HG02870 (cell line): ENCODE data around the gene SMIM33.
A peak's percentile ranks its signal among the peaks of the same experiment; 100 is the strongest.
"Not testable (repeated sequence)": the region's sequence is repeated elsewhere in the genome, so short reads cannot be mapped to it uniquely, and the experiment has no call there.

ENCODE experiments used
- ATAC-seq: cut with Tn5 transposase; IDR thresholded peaks from one replicate; pipeline ENCODE4 v1.9.1; 2021; ENCODE audit warnings: mild to moderate bottlenecking, moderate library complexity; ENCODE audit not compliant: unreplicated experiment

The SMIM33 gene

DNA sequence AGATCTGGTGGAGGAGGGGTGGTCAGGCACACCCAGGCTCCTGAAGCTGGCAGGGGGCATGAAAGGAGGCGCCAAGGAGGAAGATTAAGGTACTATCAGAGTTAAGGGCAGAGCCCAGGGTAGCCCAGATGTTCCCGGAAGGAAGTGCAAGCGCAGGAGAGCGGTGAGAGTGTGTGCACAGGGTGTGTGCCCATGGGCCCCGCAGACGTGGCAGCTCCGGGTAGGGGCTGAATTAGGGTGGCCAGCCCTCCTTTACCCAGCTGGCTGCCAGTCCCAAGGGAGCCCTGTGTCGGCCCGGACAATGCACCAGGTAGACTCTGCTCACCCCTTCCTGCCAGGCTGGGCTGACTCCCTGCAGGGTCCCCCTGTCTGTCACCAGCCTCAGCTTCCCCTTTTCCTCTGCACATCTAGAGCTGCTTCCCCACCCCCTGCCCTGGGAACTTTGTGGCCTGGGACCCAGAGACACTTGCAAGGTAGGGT is at the start of gene SMIM33:
SMIM33 (plus strand) TSS at position 184 of the 480 bp plus-strand sequence; CDS start at position 302, 118 bp downstream.
- ATAC-seq, result no peak

DNA sequence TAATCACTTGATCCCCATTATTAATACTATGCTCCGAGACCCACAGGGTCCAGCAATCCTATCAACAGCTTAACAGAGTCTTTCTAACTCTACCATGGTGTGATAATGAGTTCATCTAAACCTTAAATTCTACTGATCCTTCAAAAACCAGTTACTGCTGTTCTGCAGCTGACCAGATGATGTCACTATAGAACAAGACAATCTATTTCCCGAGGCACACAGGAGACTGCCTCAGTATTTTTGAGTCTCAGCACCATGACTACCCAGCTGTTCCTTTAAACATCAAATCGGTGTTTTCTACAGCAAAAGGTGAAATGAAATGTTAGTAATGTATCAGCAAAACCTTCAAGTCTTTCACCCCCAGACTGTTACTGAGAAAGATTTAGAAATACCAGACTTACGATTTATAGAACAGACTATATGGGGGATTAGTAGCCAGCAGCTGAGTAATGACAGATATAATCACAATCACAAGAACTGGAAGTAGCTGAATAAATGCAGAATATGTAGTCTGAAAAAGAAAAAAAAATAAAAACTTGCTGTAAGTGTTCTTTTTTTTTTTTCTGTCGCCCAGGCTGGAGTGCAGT is 48.4 kb upstream of the SMIM33 start:
- ATAC-seq, result peak; percentile 40

DNA sequence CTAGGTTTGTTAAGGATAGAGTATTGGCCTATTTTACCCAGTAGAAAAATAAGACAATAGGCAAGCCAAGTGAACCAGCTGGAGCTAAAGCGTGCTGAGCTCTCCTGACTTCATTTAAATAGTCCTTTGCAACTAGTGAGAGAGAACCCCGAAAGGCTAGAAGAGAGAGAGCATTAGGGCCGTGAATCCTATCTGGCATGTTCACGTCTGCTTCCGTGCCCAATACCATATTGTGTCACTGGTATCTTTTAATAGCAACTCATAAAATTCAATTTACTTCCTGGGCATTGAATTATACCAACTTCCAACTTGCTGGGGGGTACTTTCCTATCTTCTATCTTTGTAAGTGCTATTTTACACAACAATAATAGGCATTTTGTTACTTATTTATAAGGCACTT is 45.3 kb upstream of the SMIM33 start:
- ATAC-seq, result no peak

DNA sequence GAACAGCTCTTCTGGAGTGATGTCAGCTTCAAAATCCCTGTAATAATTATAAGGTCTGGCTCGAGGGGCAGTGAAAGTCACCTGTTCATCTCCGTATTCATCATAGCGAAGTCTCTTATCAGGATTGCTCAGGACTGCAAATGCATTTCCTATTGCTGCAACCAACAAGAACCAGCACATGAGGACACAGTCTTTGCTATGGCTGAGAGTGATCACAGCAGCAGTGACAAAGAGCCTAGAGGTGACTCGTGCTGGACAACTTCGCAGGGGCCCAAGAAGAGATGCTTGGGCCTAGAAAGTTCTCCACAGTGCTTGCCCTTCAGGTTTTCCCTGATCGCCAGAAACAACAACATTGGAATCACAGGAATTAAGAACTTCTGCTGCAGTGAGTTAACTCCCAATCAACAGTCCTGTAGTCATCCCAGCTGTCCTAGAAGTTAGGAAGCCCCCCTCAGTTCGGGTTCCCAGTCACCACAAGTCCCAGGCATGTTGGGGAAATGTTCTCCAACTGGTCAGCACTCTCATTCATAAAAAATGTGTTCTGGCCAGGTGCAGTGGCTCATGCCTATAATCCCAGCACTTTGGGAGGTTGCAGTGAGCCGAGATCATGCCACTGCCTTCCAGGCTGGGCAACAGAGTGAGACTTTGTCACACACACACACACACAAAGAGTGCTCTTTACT is 44.5 kb upstream of the SMIM33 start:
- ATAC-seq, result no peak

DNA sequence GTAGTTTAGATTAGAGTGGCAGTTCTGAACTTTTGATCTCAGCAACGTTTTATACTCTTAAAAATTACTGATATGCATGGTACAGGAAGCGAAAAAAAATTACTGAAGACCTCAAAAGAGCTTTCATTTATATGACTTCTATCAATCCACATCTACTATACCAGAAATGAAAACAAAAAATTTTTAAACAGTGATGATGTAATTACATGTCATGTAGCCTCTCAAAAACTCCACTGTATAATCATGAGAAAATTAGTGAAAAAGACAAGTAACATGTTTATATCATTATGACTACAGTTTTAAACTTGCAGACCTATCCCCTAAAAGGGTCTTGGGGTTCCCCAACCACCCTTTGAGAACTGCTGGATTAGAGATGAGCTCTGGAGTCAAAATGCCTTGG is 40.8 kb upstream of the SMIM33 start:
- ATAC-seq, result no peak

DNA sequence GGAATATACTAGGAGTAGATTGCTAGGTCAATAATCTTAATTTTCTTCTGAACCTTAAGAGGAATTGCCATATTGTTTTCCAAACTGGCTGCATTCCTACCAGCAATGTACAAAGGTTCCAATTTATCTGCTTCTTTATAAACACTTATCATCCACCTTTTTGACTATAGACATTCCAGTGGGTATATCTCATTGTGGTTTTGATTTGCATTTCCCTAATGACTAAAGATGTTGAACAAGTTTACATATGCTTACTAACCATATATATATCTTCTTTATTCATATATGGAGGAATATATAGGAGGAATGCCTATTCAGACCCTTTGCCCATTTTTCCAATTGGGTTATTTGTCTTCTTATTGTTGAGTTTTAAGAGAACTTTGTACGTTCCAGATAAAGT is 39.1 kb upstream of the SMIM33 start:
- no peak for ATAC-seq

DNA sequence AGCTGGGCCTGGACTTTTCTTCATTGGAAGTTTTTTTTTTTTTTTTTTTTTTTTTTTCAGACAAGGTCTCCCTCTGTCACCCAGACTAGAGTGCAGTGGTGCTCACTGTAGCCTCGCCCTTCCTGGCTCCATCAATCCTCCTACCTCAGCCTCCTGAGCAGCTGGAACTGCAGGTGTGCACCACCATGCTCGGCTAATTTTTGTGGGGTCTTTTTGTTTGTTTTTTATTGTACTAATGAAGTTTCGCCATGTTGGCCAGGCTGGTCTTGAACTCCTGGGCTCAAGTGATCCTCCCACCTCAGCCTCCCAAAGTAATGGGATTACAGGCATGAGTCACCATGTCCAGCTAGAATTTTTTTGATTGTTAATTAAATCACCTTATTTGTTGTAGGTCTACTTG is 35.1 kb upstream of the SMIM33 start:
- ATAC-seq, result no peak

DNA sequence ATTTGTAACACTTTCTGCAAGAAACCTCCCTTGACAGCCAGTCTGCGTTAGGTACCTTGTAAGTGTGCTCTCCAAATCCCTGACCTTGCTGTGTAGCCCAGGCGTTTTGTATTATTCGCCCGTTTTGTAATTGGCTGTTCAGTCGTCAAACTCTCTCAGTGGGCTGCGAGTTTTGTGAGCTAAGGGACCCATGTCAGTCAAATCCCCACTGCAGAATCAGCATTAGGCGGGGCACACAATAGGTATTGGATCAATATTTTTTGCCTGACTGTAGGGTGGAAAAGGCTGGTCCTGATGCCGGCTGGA is 32.1 kb upstream of the SMIM33 start:
- no peak for ATAC-seq

DNA sequence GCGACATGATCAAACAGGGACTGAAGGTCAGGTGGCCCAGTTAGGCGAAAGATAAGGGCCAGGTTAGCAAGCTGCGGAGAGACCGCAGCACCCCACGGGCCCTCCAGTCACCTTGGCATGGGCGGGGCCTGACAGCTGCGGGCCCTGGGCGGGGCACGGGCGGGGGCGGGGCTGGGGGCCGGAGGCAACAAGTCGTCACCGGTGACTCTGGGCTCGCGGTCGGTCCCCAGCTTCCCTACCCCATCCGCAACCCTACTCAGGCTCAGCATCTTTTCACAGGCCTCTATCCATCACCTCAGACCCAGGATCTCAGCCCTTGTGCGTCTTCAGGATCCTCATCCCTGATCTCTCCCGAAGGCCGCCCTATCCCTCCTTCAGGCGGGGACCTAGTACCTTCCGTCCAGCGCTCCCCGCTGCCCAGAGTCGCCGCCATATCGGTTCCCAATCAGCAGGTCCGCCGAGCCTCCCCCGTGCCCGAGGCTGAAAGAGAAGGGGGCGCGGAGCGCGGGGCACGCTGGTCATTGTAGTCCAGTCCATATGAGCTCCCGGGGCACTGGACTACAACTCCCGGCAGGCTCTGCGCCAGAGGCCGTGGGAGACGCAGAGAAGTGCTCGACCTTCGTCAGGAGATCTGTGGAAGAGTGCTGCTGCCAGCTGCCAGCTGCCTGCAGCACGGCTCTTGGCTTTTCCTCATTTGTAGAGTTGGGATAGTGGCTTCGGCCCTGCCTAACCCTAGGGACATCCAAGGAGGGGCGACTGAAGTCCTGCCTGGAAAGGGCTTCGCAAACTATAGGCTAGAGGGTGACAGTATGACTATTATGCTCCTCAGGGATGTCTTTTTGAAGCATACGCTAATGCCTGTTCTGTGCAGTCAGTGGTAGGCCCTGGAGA is 31.5 kb upstream of the SMIM33 start, which contains the start of gene DNAJC18:
DNAJC18 (minus strand) TSS at position 513 of the 891 bp plus-strand sequence; CDS start at position 433, 80 bp downstream.
- ATAC-seq, result peak; percentile 90

DNA sequence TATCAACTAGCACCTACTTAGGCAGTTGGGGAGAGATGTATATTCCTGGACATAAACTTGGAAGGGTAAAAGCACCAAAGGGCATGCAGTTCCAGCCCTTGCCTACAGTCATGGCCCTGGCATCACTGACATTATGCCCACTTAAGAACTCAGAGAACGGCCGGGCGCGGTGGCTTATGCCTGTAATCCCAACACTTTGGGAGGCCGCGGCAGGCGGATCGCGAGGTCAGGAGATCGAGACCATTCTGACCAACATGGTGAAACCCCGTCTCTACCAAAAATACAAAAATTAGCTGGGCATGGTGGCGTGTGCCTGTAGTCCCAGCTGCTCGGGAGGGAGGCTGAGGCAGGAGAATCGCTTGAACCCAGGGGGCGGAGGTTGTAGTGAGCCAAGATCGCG is 30.4 kb upstream of the SMIM33 start:
- not testable (repeated sequence) for ATAC-seq

DNA sequence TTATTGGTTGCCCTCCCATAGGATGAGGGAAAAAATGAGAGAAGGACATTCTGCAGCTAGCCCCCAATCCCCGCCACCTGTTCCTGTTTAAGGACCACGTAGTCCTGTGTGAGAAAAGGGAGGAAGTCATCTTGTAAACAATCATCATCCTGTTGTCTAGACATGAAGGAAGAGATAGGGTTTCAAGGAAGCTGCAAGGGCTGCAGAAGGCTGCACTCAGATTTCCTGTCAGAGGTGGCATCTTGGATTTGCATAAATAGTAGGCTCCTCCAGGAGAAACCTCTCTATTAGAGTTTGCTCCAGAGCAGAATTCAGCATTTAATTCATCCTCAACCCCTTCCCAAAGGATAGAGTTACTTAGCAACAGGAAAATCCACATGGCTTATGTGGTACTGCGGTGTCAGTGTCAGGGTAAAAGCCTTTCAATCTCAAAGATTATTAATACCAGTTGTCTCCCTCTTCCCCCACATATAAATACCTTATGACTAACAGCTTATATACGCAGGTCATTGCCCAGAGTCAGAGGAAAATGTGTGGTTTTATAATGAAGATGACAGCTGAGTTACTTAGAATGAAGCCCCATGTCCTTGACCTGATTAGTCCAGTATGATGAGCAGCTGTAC is 26.9 kb upstream of the SMIM33 start:
- no peak for ATAC-seq

DNA sequence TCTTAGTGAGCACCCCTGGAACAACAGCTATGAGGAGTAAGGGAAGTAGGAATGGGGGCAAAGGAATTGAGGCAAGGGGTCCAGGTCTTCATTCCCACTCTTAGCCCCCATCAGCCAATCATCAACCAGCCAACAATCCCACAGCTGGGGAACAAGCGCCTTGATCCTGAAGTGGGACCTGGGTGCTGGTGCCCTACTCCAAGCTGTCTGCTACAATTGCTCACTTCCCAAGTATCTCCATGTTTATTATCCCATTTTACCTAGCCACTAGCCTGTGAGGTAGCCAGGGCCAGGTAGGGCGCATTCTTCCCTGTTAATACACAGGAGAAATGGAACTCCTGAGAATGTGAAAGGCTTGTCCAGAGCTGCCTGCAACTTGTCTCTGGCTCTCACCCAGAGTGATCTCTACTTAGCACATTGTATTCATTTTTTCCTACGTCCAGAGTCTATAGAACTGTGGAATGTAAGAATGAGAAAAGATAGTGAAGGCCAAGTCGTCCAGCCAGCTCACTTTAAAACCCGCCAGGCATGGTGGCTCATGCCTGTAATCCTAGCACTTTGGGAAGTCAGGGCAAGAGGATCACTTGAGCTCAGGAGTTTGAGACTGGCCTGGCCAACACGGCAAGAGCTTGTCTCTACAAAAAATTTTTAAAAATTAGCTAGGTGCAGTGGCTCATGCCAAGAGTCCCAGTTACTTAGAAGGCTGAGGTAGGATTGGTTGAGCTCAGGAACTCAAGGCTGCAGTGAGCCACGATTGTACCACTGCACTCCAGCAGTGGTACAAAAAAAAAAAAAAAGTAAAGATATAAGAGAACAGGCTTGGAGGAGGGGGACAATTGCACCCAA is 25.3 kb upstream of the SMIM33 start:
- no peak for ATAC-seq

DNA sequence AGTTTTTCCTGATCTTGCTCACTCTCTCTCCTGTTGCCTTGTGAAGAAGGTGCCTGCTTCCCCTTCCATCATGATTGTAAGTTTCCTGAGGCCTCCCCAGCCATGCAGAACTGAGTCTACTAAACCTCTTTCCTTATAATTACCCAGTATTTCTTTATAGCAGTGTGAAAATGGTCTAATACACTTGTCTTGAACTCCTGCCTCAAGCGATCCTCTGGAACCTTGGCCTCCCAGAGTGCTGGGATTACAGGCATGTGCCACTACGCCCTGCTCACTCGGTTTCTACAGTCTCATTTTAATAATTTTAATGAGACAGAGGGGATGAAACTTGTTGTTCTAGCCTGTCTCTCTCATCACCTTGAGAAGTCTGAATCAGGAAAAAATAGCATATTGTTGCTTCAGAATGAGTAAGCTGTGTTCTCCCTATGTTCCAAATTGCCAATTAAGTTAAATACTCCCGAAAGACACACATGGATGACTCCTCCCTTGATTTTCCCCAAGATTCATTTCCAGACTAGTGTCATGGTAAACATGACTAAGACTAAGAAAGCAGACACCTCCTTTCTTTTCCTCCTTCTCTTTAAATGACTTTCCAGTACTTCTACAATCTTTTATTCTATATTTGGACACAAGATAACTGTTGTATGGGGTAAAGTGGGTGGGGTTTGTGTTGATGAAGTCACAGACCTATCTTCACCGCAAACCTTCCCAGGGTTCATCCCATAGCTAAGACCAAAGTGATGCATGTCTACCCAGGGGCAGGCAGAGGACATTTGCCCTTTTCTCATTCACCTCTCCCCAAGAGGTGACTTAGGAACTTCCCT is 23.6 kb upstream of the SMIM33 start:
- peak; percentile 71 for ATAC-seq

DNA sequence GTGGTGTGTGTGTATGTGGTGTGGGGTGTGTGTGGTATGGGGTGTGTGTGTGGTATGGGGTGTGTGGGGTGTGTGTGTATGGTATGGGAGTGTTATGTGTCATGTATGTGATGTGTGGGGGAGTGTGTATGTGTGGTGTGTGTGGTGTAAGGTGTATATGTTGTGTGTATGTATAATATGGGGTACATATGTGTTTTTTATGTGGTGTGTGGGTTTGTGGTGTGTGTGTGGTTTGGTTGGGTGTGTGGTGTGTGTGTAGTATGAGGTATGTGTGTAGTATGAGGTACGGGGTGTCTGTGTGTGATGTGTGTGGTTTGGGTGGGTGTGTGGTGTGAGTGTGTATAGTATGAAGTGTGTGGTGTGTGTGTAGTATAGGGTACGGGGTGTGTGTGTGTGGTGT is 19.6 kb upstream of the SMIM33 start:
- ATAC-seq, result no peak

DNA sequence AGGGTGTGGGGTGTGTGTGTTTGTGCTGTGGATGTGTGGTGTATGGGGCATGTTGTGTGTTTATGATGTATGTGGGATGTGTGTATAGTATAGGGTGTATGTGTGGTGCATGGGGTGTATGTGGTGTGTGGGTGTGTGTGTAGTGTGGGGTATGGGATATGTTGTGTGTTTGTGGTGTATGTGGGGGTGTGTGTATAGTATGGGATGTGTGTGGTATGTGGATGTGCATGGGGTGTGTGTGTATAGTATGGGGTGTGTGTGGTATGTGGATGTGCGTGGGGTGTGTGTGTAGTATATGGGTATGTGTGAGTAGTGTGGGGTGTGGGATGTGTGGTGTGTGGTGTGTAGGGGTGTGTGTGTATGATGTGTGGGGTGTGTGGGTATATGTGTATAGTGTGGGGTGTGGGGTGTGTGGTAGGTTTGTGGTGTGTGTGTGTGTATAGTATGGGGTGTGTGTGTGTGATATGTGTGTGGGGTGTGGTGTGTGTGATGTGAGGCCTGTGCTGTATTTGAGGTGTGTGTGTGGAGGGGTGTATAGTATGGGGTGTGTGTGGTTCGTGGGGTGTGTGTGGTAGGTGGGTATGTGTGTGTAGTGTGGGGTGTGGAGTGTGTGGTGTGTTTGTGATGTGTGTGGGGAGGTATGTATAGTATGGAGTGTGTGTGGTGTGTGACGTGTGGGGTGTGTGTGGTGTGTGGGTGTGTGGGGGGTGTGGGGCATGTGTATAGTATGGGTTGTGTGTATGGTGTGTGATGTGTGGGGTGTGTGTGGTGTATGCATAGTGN is 18.7 kb upstream of the SMIM33 start:
- ATAC-seq, result no peak

DNA sequence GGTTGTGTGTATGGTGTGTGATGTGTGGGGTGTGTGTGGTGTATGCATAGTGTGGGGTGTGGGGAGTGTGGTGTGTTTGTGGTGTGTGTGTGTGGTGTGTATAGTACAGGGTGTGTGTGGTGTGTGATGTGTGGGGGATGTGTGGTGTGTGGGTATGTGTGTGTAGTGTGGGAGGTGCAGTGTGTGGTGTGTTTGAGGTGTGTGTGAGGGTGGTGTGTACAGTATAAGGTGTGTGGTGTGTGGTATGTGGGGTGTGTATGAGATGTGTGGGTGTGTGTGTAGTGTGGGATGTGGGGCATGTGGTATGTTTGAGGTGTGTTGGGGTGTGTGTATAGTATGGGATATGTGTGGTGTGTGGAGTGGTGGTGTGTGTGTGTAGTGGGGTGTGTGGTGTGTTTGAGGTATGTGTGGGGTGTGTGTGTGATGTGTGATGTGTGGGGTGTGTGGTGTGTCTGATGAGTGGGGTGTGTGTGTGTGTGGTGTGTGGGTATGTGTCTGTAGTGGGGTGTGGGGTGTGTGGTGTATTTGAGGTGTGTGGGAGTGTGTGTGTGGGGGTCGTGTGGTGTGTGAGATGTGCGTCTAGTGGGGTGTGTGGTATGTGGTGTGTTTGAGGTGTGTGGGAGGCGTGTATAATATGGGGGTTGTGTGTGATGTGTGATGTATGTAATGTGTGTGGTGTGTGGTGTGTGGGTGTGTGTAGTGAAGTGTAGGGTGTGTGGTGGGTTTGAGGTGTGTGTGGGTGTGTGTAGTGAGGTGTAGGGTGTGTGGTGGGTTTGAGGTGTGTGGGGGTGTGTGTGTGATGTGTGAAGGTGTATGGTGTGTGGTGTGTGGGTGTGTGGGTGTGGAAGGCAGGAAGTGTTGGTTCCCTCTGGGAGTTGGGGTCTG is 16.9 kb upstream of the SMIM33 start:
- ATAC-seq, result no peak

DNA sequence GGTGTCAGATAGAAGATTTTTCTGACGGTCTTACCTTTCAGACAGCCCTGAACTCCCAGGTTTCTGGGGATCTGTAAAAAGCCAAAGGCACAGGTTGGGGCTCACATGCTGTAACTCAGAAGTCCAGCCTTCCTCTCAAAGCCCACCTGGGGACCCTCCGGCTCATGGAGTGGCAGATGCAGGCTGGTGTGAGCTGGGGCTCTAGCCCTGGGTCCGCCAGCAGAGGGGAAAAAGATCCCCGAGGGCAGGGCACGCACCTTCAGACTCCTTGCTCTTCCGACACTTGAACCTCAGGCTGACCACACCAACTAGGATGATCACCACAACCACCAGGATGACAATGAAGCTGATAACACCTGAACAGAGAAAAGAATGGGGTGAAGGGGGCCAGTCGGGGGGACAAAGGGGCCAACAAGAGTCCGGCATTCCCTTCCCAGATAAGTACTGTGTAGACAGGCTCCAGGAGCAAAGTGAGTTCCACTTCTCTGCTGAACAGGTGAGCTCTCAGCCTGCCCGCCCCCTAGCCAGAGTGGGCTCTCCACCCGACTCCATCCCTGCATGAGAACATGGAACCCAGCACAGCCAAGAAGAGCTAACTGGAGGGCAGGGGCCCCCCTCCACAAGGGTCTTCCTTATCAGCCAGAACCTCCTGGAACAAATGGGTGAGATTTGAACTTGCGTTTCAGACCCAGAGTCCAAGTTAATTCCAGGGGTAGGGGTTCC is 16.1 kb upstream of the SMIM33 start:
- ATAC-seq, result no peak
